SIG-M5 treated with dmso at 0.1 percent for 504 hours (cell line): ENCODE measurements around the gene CCNK.

Experiments used
- DNase-seq: peaks from one replicate; lab custom pipeline; 2025; ENCODE audit not compliant: unreplicated experiment; lab: John Stamatoyannopoulos, UW

The CCNK gene

GRCh38 chr14:99518441-99519346, 37.5 kb downstream of the CCNK start:
- peak; percentile 36 for DNase-seq

DNA sequence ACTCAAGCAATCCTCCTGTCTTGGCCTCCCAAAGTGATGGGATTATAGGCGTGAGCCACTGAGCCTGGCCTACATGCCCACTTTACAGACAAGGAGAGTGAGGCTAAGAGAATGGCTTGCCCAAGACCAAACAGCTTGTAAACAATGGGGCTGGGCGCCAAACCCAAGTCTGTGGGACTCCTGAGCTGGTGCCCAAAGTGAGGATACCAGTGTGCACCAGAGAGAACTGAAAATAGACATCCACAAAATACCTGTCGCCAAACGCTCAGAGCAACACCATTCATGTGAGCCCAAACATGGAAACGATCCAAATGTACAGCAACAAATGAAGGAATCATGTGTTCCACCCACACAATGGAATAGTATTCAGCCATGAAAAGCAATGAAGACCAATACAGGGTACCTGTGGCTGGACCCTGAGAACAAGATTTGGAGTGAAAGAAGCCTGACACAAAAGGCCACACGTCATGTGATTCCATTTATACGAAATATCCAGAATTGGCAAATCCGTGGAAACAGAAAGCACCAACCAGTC, 38.2 kb downstream of the CCNK start:
- DNase-seq: no peak

DNA sequence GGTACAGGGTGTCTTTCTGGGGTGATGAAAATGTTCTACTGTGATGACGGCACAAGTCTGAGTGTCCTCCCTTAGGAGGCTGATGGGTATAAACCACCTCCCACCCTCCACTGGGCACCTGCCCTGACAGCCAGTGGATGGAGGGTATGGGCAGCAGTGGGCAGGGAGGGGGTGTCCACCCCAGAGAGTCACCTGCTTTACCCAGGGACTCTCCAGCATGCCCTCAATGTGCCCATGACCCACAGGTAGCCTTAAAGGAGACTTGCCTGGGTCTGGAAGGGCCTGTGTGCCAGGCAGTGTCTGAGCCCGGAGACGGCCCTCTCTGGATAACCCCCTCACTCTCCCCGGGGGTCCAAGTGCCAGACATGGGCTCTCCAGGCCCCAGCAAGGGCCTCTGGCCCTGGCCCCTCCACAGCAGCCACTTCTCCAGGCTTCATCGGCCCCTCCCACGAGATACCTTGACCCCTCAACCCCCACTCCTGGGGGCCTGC, 38.8 kb downstream of the CCNK start:
- no peak for DNase-seq

GRCh38 chr14:99520571-99521081, 39.4 kb downstream of the CCNK start:
- DNase-seq: no peak

DNA sequence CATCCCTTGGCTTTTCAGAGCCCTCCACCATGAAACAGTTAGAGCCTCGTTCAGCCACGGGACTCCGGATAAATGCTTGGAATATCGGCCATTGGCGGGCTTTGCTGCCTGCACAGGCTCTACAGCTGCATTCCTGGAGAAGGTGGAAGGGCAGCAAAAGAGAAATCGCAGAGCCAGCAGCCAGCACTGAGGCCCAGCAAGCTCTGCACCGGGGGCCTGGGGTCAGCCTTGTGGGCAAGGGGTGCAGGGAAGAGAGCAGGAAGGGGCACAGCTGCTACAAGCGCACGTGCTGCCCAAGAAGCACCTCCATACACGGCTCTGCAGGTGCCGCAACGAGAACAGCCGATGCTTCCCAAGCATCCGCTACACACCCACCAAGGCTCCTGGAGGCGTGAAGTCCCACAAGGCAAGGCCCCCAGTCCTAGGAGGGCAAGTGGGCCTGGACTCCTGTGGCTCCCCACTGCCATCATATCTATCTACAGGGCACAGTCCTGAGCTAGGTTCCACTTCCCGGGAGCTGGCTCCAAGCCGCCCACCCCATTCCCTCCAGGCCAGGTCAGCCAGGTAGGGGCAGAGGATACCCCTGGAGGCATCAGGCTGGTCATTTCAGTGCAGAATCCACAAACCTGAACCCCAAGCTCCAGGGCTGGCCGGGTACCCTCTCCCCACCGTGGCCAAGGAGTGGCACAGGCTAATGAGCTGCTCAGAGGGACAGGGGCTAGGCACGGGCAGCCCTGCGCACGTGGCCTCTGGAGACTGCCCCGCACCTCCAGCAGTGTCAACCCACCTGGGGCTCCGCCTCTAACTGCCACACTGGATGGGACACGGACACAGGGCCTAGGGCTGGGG, 40.2 kb downstream of the CCNK start:
- no peak for DNase-seq

GRCh38 chr14:99522025-99522401, 40.8 kb downstream of the CCNK start:
- DNase-seq: no peak

DNA sequence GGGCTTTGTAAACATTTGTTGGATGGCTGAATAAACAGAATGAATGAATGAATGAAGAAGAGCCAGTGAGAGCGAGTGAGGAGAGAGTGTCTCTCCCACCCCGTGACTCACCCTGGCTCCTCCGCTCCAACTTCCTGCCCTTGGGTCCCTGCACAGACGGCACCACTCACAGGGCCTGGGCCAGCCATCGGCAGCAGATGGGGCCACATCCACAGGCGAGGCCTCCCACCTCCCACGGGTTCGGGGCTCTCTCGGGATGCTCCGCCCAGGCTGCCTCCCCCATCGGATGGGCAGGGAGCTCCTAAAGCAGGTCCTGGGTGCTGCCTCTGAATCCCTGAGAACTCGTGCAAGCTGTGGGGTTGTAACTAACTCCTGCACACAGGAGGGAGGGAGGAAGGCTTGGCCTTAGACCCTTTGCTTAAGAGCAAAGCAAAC, 41.3 kb downstream of the CCNK start:
- no peak for DNase-seq

DNA sequence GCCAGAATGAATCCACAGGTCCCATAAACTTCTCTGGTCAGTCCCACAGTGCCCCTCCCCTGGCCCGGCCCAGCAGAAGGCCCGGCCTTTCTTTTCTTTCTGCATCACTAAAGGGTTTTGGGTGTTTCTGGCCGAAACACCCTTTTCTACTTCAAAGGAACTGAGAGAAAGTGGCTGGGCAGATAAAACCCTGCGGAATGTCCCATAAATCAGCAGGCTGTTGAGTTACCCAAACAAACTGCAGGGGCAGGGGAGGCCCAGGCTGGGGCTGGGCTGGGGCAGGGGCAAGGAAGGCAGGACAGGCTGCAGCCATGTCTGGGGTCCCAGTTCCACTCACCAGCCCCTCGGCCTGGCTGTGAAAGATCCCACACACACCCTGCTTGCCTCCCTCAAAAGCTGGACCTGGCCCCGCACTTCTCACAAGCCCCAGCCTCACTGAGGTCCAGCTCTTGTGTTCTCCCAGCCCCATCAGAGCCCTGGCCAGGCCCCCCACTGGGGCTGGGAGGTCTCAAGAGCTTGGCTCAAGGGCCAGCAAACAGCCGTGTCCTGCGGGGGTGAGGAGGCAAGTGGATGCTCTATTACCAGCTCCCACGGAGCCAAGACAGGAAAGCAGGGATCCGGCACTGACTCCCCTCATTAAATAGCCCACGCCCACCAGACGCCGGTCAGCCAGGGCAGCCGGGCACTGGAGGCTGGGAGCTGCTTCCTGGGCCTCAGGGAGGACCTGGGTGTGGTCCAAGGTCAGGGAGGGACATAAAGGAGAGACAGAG, 41.9 kb downstream of the CCNK start:
- no peak for DNase-seq

DNA sequence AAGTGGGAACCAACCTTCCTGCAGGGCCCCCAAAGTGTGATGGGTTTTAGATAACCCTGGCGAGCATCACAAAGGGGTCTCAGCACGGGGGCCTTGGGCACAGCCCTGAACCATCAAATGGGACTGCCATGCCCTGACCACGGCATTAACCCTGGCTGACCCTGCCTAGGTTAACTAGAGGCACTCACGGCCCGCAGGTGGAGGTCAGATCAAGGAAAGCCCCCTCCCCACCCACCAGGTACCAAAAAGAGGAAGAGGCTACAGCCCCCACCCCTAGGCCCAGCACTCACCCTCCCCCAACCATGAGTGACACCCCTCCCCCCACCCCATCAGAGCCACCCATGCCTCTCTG, 42.5 kb downstream of the CCNK start:
- no peak for DNase-seq

- no peak for DNase-seq
Measured at GRCh38 chr14:99524091-99524661, 43.0 kb downstream of the CCNK start.

GRCh38 chr14:99524804-99525698, 43.8 kb downstream of the CCNK start:
- DNase-seq: peak; percentile 9

DNA sequence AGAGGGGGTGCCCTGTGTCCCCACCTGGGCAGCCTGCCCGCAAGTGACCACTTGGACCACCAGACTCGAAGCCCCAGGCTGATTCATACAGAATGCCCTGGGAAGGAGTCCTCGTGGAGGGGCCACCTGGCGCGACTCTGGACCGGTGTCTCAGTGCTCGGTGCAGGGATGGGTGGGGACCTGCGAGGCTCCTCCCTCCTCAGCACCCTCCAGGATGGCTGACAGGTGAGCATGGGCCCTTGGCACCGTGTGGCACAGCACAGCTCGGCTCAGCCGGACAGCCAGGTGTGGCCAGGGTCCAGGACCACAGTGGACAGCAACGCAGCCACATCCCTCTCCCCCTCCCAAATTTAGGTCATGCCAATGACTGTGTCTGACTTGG, 44.5 kb downstream of the CCNK start:
- DNase-seq: no peak

DNA sequence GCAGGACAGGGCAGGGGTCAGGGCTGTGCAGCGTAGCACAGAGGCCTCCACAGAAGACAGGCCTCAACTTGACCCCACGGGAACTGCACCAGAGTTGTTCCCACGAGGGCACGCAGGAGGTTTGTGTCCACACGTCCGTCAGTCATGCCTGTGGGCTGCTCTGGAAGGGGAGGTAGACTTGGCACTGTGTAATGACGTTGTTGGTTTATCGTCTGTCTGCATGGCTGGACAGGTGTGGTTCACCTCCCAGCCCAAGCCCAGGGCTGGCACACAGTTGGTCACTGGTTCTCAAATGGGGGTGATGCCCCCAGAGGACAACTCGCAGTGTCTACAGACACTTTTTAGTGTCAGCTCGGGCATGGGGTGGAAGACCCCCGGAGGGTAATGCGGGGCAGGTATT, 45.8 kb downstream of the CCNK start:
- DNase-seq: no peak

DNA sequence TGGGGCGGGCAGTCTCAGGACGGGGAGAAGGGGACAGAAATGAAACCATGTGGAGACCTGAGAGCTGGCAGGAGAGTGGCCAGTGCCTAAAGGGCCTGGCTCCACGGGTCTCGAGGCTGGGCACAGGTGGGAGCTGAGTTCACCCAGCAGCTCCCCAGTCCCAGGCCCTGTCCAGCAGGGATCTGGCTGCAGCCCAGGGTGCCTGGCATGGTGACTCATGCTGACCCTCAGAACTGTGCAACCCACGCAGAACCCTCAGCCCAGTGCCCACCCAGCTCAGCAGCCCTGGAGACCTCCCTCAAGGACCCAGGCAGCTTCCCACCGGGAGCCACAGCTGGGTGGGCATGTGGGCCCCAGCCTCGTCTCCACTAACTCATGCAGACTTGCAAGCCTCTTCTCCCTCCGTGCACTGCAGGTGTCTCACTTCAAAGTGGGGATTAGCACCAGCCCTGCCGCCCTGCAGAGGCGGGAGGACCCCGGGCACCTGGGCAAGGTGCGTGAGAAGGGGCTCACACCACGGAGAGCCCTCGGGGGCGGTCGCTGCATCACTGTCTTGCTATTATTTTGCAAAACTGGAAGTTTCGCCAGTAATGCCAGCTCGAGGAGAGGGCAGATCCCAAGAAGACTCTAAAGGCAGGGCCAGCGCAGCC, 46.3 kb downstream of the CCNK start:
- DNase-seq: no peak

DNA sequence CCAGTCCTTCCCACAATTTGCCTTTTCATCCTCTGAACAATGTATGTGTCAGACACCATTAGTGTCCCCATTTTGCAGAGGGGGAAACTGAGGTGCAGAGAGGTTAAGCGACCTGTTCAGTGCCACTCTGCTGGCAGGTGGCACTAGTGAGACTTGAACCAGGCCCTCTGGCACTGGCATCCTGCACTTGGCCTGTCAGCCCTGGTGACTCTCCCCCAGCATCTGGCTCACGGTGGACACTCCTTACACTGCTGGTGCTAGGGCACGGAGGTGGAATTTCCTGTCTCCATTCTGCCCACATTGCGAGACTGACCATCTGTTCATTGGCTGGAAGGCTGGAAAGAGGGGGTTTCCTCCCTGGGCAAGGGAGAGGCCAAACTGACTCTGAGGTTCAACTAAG, 48.7 kb downstream of the CCNK start:
- no peak for DNase-seq

GRCh38 chr14:99530407-99531155, 49.4 kb downstream of the CCNK start:
- no peak for DNase-seq

- no peak for DNase-seq
Measured at GRCh38 chr14:99531251-99532096, 50.3 kb downstream of the CCNK start.
